HL-60 (cell line): ENCODE measurements around the gene SMDT1.

Source experiments
- POLR2AphosphoS5 ChIP-seq: IDR thresholded peaks from 2 replicates; pipeline ENCODE4 v1.6.1; 2012; ENCODE audit warnings: low read depth
- TF ChIP-seq, protein P1 (sequence below): IDR thresholded peaks from one replicate; pipeline ENCODE4 v1.5.1; 2011; ENCODE audit warnings: low read length, control low read depth, inconsistent platforms; ENCODE audit not compliant: insufficient read depth
- TF ChIP-seq, protein P2 (sequence below): IDR thresholded peaks from 2 replicates; pipeline ENCODE4 v1.6.1; 2012; ENCODE audit warnings: low read depth; ENCODE audit not compliant: insufficient replicate concordance

DNA sequence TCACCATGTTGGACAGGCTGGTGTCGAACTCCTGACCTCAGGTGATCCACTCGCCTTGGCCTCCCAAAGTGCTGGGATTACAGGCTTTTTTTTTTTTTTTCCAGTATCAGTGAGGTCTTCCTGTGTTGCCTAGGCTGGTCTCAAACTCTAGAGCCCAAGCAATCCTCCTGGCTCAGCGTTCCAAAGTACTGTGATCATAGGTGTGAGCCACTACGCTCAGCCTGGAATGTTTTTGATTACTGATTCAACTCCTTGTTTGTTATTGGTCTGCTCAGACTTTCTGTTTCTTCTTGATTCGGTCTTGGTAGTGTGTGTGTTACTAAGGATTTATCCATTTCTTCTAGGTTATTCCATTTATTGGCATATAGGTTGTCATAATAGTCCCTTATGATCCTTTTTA lies 40.2 kb upstream of the SMDT1 start:
- TF ChIP-seq, protein P1, sequence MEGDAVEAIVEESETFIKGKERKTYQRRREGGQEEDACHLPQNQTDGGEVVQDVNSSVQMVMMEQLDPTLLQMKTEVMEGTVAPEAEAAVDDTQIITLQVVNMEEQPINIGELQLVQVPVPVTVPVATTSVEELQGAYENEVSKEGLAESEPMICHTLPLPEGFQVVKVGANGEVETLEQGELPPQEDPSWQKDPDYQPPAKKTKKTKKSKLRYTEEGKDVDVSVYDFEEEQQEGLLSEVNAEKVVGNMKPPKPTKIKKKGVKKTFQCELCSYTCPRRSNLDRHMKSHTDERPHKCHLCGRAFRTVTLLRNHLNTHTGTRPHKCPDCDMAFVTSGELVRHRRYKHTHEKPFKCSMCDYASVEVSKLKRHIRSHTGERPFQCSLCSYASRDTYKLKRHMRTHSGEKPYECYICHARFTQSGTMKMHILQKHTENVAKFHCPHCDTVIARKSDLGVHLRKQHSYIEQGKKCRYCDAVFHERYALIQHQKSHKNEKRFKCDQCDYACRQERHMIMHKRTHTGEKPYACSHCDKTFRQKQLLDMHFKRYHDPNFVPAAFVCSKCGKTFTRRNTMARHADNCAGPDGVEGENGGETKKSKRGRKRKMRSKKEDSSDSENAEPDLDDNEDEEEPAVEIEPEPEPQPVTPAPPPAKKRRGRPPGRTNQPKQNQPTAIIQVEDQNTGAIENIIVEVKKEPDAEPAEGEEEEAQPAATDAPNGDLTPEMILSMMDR, result no peak
- TF ChIP-seq POLR2AphosphoS5, result no peak
- TF ChIP-seq, protein P2, sequence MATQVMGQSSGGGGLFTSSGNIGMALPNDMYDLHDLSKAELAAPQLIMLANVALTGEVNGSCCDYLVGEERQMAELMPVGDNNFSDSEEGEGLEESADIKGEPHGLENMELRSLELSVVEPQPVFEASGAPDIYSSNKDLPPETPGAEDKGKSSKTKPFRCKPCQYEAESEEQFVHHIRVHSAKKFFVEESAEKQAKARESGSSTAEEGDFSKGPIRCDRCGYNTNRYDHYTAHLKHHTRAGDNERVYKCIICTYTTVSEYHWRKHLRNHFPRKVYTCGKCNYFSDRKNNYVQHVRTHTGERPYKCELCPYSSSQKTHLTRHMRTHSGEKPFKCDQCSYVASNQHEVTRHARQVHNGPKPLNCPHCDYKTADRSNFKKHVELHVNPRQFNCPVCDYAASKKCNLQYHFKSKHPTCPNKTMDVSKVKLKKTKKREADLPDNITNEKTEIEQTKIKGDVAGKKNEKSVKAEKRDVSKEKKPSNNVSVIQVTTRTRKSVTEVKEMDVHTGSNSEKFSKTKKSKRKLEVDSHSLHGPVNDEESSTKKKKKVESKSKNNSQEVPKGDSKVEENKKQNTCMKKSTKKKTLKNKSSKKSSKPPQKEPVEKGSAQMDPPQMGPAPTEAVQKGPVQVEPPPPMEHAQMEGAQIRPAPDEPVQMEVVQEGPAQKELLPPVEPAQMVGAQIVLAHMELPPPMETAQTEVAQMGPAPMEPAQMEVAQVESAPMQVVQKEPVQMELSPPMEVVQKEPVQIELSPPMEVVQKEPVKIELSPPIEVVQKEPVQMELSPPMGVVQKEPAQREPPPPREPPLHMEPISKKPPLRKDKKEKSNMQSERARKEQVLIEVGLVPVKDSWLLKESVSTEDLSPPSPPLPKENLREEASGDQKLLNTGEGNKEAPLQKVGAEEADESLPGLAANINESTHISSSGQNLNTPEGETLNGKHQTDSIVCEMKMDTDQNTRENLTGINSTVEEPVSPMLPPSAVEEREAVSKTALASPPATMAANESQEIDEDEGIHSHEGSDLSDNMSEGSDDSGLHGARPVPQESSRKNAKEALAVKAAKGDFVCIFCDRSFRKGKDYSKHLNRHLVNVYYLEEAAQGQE, result no peak
